GM12878 (cell line): ENCODE measurements around the gene ABCB9. TPM values are rescaled to one million over a fixed set of nuclear protein-coding genes. Genes with fewer than 3 reads are reported as not detected.

Experiments
- ATAC-seq: fragments of 200-7000 bp; cut with Tn5 transposase; 3 replicates; pipeline ENCODE4 v1.9.1; 2020; ENCODE audit warnings: mild to moderate bottlenecking, moderate library complexity
- BruUV-seq: library from RNA; stranded (reverse); fragments of 400-500 nt; replicated peaks from 2 replicates; lab custom pipeline; 2021; lab: Mats Ljungman, UMichigan
- CTCF ChIA-PET: fragments of 300-600 bp; sonication (Branson Sonifier 250); formaldehyde crosslinking; extraction: SDS; loops from one replicate; lab custom pipeline; 2021; ENCODE audit warnings: inconsistent platforms; lab: Yijun Ruan, JAX
- POLR2A ChIA-PET: fragments of 350-600 bp; formaldehyde crosslinking; extraction: SDS; loops from one replicate; lab custom pipeline; 2021; ENCODE audit warnings: inconsistent platforms; lab: Charles Lee
- RAD21 ChIA-PET: fragments of 300-600 bp; sonication (Branson Sonifier 250); formaldehyde crosslinking; loops from one replicate; lab custom pipeline; 2023; ENCODE audit warnings: antibody characterized with exemption; ENCODE audit not compliant: unreplicated experiment; lab: Charles Lee
- SMC1A ChIA-PET: fragments of 300-600 bp; sonication (Branson Sonifier 250); formaldehyde crosslinking; loops from one replicate; lab custom pipeline; 2023; ENCODE audit not compliant: unreplicated experiment, uncharacterized antibody; lab: Charles Lee
- DNase-seq: peaks from one replicate; pipeline ENCODE4 v3.0.0-alpha.2; 2011; ENCODE audit warnings: low read depth, low spot score
- FAIRE-seq: peaks from 3 replicates; lab custom pipeline; 2011; peaks lifted over from hg19 to GRCh38; lab: Jason Lieb, UNC
- H2AFZ ChIP-seq: 2 replicates; pipeline ENCODE4 v1.6.0; 2011; ENCODE audit warnings: low read depth, low read length, control low read depth; ENCODE audit not compliant: control insufficient read depth
- H3K27ac ChIP-seq: 2 replicates; pipeline ENCODE4 v1.5.1; 2011; ENCODE audit warnings: control low read depth; ENCODE audit not compliant: control insufficient read depth, insufficient read depth
- H3K27me3 ChIP-seq, 2 experiments: replicated peaks in 1 of 2; 2 replicates each; pipeline versions ENCODE4 v1.6.0 to v1.6.1; 2011; ENCODE audit warnings: low read length in 1 of 2; ENCODE audit not compliant: control insufficient read depth in 2 of 2, insufficient read depth in 2 of 2
- H3K36me3 ChIP-seq, 2 experiments: 2 replicates each; pipeline ENCODE4 v1.5.1; 2011; ENCODE audit warnings: low read length in 1 of 2; ENCODE audit not compliant: control insufficient read depth in 2 of 2, insufficient read depth in 2 of 2
- H3K4me1 ChIP-seq: 2 replicates; pipeline ENCODE4 v1.6.1; 2011; ENCODE audit warnings: mild to moderate bottlenecking, low read length, moderate library complexity, mixed read lengths; ENCODE audit not compliant: control insufficient read depth, insufficient read depth
- H3K4me2 ChIP-seq: 2 replicates; pipeline ENCODE4 v1.6.0; 2011; ENCODE audit warnings: control low read depth; ENCODE audit not compliant: control insufficient read depth, insufficient read depth
- H3K4me3 ChIP-seq: fragments of 200-600 bp; sonication (generic); 2 replicates; pipeline ENCODE4 v1.5.1; 2016
- H3K79me2 ChIP-seq: 2 replicates; pipeline ENCODE4 v1.6.0; 2011; ENCODE audit warnings: low read length; ENCODE audit not compliant: control insufficient read depth, insufficient read depth
- H3K9ac ChIP-seq: 2 replicates; pipeline ENCODE4 v1.8.0; 2011; ENCODE audit warnings: low read length, control low read depth, mixed read lengths; ENCODE audit not compliant: control insufficient read depth, insufficient read depth
- H3K9me3 ChIP-seq: replicated peaks from 3 replicates; pipeline ENCODE4 v1.5.1; 2011; ENCODE audit warnings: mild to moderate bottlenecking, low read length; ENCODE audit not compliant: control insufficient read depth, insufficient read depth
- H4K20me1 ChIP-seq: 2 replicates; pipeline ENCODE4 v1.6.0; 2011; ENCODE audit not compliant: control insufficient read depth, insufficient read depth
- ASH2L ChIP-seq: fragments of 300-600, 200-600 bp; sonication (generic); IDR thresholded peaks from 2 replicates; pipeline ENCODE4 v1.6.1; 2017; ENCODE audit warnings: low read depth, mild to moderate bottlenecking, borderline replicate concordance
- CREB1 ChIP-seq: IDR thresholded peaks from 2 replicates; pipeline ENCODE4 v1.6.1; 2012; ENCODE audit warnings: low read depth, mild to moderate bottlenecking, inconsistent platforms
- CREM ChIP-seq: IDR thresholded peaks from 2 replicates; pipeline ENCODE4 v1.6.1; 2014; ENCODE audit warnings: antibody characterized with exemption, low read depth
- IKZF2 ChIP-seq, 2 experiments: fragments of 450-650 bp; IDR thresholded peaks; 2 replicates each; pipeline ENCODE4 v1.6.1; 2017; ENCODE audit warnings: mild to moderate bottlenecking in 2 of 2, moderate library complexity in 2 of 2
- KDM1A ChIP-seq: fragments of 200-600 bp; sonication (generic); IDR thresholded peaks from 2 replicates; pipeline ENCODE4 v1.6.1; 2016; ENCODE audit warnings: borderline replicate concordance
- NFYB ChIP-seq: IDR thresholded peaks from 2 replicates; pipeline ENCODE4 v1.6.1; 2011; ENCODE audit warnings: low read depth, mild to moderate bottlenecking, low read length, improper control_type of control experiment, moderate library complexity; ENCODE audit not compliant: insufficient read depth
- POLR2A ChIP-seq: IDR thresholded peaks from 2 replicates; pipeline ENCODE4 v1.6.1; 2011; ENCODE audit warnings: low read depth, mild to moderate bottlenecking, low read length
- RCOR1 ChIP-seq: conservative IDR thresholded peaks from 2 replicates; pipeline ENCODE4 v1.6.1; 2012; ENCODE audit warnings: low read depth, low read length, improper control_type of control experiment
- WGBS: methylation state at CpG from one replicate; pipeline ENCODE4 v1.1.6; 2016; ENCODE audit warnings: low lambda C conversion rate; ENCODE audit not compliant: insufficient replicate concordance, insufficient coverage; ENCODE audit errors: missing lambda C conversion rate; 5-methylcytosine and 5-hydroxymethylcytosine counted together
- in situ Hi-C: fragments of 300-500 bp; cut with MboI; formaldehyde crosslinking; loops from 9 replicates; pipeline ENCODE4 v1.14.3; 2018; ENCODE audit warnings: mixed read lengths
- intact Hi-C: fragments of 100-400 bp; cut with micrococcal nuclease; formaldehyde crosslinking; loops from one replicate; pipeline ENCODE4 v1.14.2; 2022; ENCODE audit not compliant: unreplicated experiment
- polyA plus RNA-seq, 11 experiments: library from polyadenylated mRNA; depleted of rRNA in 4 of 11; unstranded in 6 of 11; stranded (reverse) in 5 of 11; fragments of >200 nt; fragmentation: Nextera tagmentation in 4 of 11; fragmentation: Illumina TruSeq in 1 of 11; extraction: Ambion mirVana in 4 of 11; extraction: Trizol in 1 of 11; gene quantifications; 1 replicate in 1 of 11; 2 replicates in 10 of 11; pipeline versions ENCODE4 v1.2.1 to v1.2.3, GENCODE V29; 2011 to 2016; ENCODE audit warnings: inconsistent platforms in 2 of 11, missing spikeins in 2 of 11, low read depth in 1 of 11
- total RNA-seq, 4 experiments: library from RNA; depleted of rRNA in 3 of 4; stranded (reverse); fragments of >200 nt in 3 of 4; fragmentation: Illumina TruSeq in 1 of 4; extraction: Trizol in 1 of 4; gene quantifications; 2 replicates each; pipeline versions ENCODE4 v1.2.1 to v1.2.3, GENCODE V29; 2013 to 2021

Gene ABCB9
- total and polyA plus RNA-seq, 10 of the 15 experiments (the other 5 are each of a cell fraction or from before 2014, with no cell fraction given), result 0.37 to 4.9 (median 3.1) TPM

GRCh38 chr12:122949816-122950675 lies 16.2 kb downstream of the ABCB9 start:
- ChIA-PET POLR2A (no interaction called here), SMC1A (interaction anchor here (0.9 to 8.9 kb wide), 10 partner anchors 11 to 156 kb away, joined by 3 to 100 read pairs (median 4); partner anchors contain the start of genes ABCB9 and VPS37B), CTCF (interaction anchor here (0.5 to 9.1 kb wide), 5 partner anchors 49 to 287 kb away, joined by 3 to 127 read pairs (median 4); no protein-coding TSS in a partner anchor), RAD21 (interaction anchor here (0.7 to 7.3 kb wide), 5 partner anchors 61 to 108 kb away, joined by 3 to 72 read pairs (median 4); no protein-coding TSS in a partner anchor)
- no peak for DNase-seq
- Histone ChIP-seq H4K20me1 (no peaks in the 10 kb centered on the region), H3K4me3 (no peak overlapping the region), H3K4me2 (no peak overlapping the region), H3K4me1 (peaks cover 33% of the 10 kb centered on the region), H3K27ac (no peak overlapping the region), H3K9ac (no peak overlapping the region), H2AFZ (no peak overlapping the region), H3K9me3 (no peaks in the 10 kb centered on the region; the same call in 2 of the 3 replicates), H3K79me2 (no peaks in the 10 kb centered on the region), H3K27me3 (no peaks in the 10 kb centered on the region), H3K36me3 (no peaks in the 10 kb centered on the region)
- in situ Hi-C loops (loop anchor here (5.0 kb wide), 2 partner anchors 93 to 158 kb away; no protein-coding TSS in a partner anchor), intact Hi-C loops (no loop called here)
- no peak for ATAC-seq
- 78% methylated on average over 20 of the region's 27 CpGs for WGBS
- no peak for FAIRE-seq
- TF ChIP-seq ASH2L (no peak), IKZF2 (IDR thresholded peaks at IDR 0.05) (no peak), RCOR1 (no peak), CREM (no peak), KDM1A (no peak), NFYB (no peak), CREB1 (no peak), POLR2A (no peak)
- BruUV-seq, result no TSS peak
